SJCRH30 (cell line): Measurements from ENCODE around the gene CEACAM1. TPM values are rescaled to one million over a fixed set of nuclear protein-coding genes. Genes with fewer than 3 reads are reported as not detected.
"Not testable (repeated sequence)": the region's sequence is repeated elsewhere in the genome, so short reads cannot be mapped to it uniquely, and the experiment has no call there.

ENCODE experiments used
- DNase-seq, 2 experiments: peaks; one replicate each; pipeline ENCODE4 v3.0.0-alpha.2; 2015 to 2020
- H3K27ac ChIP-seq: fragments of 250-450 bp; sonication (Bioruptor Pico); 2 replicates; pipeline ENCODE4 v1.5.1; 2020; ENCODE audit warnings: mild to moderate bottlenecking, moderate library complexity
- H3K27me3 ChIP-seq: fragments of 250-450 bp; sonication (Bioruptor Pico); 2 replicates; pipeline ENCODE4 v1.5.1; 2020; ENCODE audit warnings: mild to moderate bottlenecking, moderate library complexity
- H3K36me3 ChIP-seq: fragments of 250-450 bp; sonication (Bioruptor Pico); 2 replicates; pipeline ENCODE4 v1.5.1; 2020; ENCODE audit warnings: mild to moderate bottlenecking, moderate library complexity
- H3K4me1 ChIP-seq: fragments of 250-450 bp; sonication (Bioruptor Pico); 2 replicates; pipeline ENCODE4 v1.5.1; 2020; ENCODE audit warnings: mild to moderate bottlenecking, moderate library complexity
- H3K4me3 ChIP-seq: fragments of 250-450 bp; sonication (Bioruptor Pico); 2 replicates; pipeline ENCODE4 v1.5.1; 2020; ENCODE audit warnings: mild to moderate bottlenecking, moderate library complexity
- H3K9me3 ChIP-seq: fragments of 250-450 bp; sonication (Bioruptor Pico); replicated peaks from 2 replicates; pipeline ENCODE4 v1.5.1; 2020; ENCODE audit warnings: mild to moderate bottlenecking, moderate library complexity
- total RNA-seq: library from RNA; depleted of rRNA; stranded (reverse); fragments of >200 nt; shearing (Covaris generic); gene quantifications from 2 replicates; pipeline ENCODE4 v1.2.3, GENCODE V29; 2014

CEACAM1 gene
- total RNA-seq, 1 experiment from 2014 or later = not detected

DNA sequence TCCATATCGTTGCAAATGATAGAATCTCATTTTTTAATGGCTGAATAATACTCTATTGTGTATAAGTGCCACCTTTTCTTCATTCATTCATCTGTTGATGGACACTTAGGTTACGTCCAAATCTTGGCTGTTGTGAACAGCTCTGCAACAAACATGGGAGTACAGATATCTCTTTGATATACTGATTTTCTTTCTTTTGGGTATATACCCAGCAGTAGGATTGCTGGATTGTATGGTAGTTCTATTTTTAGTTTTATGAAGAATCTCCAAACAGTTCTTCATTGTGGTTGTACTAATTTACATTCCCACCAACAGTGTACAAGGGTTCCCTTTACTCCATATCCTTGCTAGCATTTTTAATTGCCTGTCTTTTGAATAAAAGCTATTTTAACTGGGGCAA lies 7.0 kb upstream of the CEACAM1 start:
- not testable (repeated sequence) for H3K27me3 ChIP-seq, DNase-seq, H3K36me3 ChIP-seq, H3K9me3 ChIP-seq, H3K27ac ChIP-seq, H3K4me1 ChIP-seq, H3K4me3 ChIP-seq

DNA sequence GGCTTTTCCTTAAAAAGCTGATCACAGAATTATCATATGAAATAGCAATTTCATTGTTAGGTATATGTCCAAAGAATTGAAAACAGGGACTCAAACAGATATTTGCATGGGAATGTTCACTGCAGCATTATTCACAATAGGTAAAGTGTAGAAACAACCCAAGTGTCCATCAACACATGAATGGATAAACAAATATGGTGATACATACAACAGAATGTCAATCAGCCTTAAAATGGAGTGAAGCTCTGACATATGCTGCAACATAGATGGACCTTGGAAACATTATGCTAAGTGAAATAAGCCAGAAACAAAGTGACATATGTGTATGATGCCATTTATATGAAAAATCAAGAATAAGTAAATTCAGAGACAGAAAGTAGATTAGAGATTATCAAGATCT lies 6.1 kb upstream of the CEACAM1 start:
- no peak overlapping the region for H3K27ac ChIP-seq

GRCh38 chr19:42532891-42533290 lies 4.6 kb upstream of the CEACAM1 start:
- Histone ChIP-seq H3K27ac (no peak overlapping the region), H3K9me3 (no peaks in the 10 kb centered on the region), H3K4me3 (no peak overlapping the region), H3K27me3 (peaks cover 9% of the 10 kb centered on the region), H3K36me3 (no peaks in the 10 kb centered on the region), H3K4me1 (no peaks in the 10 kb centered on the region)
- DNase-seq = no peak

More for the DNA sequence above, 6.1 kb upstream of the CEACAM1 start:
- H3K36me3 ChIP-seq = no peaks in the 10 kb centered on the region
- H3K27me3 ChIP-seq = peaks cover 9% of the 10 kb centered on the region
- no peak for DNase-seq
- no peak overlapping the region for H3K4me3 ChIP-seq
- H3K9me3 ChIP-seq = no peaks in the 10 kb centered on the region
- no peaks in the 10 kb centered on the region for H3K4me1 ChIP-seq

- no peaks in the 10 kb centered on the region for H3K36me3 ChIP-seq
- no peaks in the 10 kb centered on the region for H3K4me1 ChIP-seq
- DNase-seq = no peak
- no peaks in the 10 kb centered on the region for H3K9me3 ChIP-seq
- peaks cover 9% of the 10 kb centered on the region for H3K27me3 ChIP-seq
- no peak overlapping the region for H3K27ac ChIP-seq
- no peak overlapping the region for H3K4me3 ChIP-seq
Measured at GRCh38 chr19:42531313-42531712, 3.0 kb upstream of the CEACAM1 start.

DNA sequence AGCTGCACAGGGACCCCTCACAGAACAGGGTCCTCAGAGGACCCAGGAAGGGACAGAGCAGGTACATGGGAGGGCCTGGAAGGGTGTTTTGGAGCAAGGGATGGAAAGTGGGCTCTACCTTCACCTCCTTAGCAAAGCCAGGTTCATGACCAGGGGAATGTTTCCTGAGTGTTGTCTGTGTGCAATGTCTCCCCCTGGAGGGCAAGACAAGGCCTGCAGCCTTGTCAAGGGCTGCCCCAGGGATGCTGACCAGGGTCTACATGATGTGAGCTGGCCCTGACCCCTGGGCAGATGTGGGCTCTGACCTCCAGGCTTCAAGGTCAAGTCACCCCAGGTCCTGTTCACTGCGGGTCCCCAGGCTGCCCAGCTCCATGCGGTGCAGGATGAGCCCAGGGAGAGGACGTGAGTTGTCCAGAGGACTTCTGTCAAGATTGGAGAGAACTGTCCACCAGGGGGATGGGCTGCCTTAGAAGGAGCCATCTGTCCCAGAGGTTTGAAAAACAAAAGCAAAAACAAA lies 1.0 kb upstream of the CEACAM1 start:
- peak; percentile 27 to 65 for DNase-seq
- no peak overlapping the region for H3K27ac ChIP-seq

DNA sequence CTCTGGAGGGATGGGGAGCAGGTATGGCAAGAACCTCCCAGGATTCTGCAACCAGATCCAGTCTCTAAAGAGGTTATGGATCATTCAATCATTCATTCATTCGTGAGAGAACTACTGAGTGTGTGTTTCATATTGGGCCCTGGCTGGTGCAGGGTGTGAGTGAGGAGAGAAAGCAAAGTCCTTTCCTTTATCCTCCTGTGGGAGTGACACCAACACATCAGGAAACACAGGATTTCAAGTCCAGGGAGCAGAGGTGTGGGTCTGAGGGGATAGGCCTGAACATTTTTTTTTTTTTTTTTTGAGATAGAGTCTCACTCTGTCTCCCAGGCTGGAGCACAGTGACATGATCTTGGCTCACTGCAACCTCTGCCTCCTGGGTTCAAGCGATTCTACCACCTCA lies 3.3 kb downstream of the CEACAM1 start:
- no peak for DNase-seq
- Histone ChIP-seq H3K4me1 (no peaks in the 10 kb centered on the region), H3K4me3 (no peak overlapping the region), H3K27ac (no peak overlapping the region), H3K9me3 (no peaks in the 10 kb centered on the region), H3K36me3 (no peaks in the 10 kb centered on the region), H3K27me3 (no peaks in the 10 kb centered on the region)

More for the DNA sequence above, 1.0 kb upstream of the CEACAM1 start:
- no peaks in the 10 kb centered on the region for H3K4me1 ChIP-seq
- no peak overlapping the region for H3K4me3 ChIP-seq
- no peaks in the 10 kb centered on the region for H3K36me3 ChIP-seq
- no peaks in the 10 kb centered on the region for H3K9me3 ChIP-seq
- H3K27me3 ChIP-seq = peaks cover 9% of the 10 kb centered on the region

DNA sequence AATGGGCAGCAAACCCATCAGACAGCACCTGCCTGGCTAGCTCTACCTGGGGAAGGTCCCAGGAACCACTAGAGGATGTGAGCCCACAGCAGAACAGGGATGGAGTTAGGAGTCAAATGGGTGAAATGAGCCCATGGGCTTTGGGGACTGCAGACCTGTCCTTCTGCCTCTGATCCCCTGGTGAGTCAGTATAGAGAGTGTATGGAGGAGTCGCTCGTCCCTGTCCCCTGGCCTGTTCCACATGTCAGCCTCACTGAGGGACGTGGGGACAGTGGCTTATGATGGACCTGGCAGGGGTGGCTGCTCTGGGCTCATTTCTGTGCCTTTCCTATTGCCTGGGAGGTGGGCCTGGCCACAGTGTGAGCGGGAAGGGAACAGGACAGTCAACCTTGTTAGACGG lies 4.0 kb downstream of the CEACAM1 start:
- DNase-seq = no peak
- Histone ChIP-seq H3K9me3 (no peaks in the 10 kb centered on the region), H3K4me3 (no peak overlapping the region), H3K27me3 (no peaks in the 10 kb centered on the region), H3K36me3 (no peaks in the 10 kb centered on the region), H3K4me1 (no peaks in the 10 kb centered on the region), H3K27ac (no peak overlapping the region)

- not testable (repeated sequence) for H3K27ac ChIP-seq, H3K9me3 ChIP-seq, H3K36me3 ChIP-seq, H3K4me3 ChIP-seq, H3K4me1 ChIP-seq, DNase-seq, H3K27me3 ChIP-seq
Measured at GRCh38 chr19:42522262-42522661, 6.0 kb downstream of the CEACAM1 start.

GRCh38 chr19:42521346-42522030 lies 6.8 kb downstream of the CEACAM1 start:
- Histone ChIP-seq H3K36me3 (no peaks in the 10 kb centered on the region), H3K27ac (no peak overlapping the region), H3K4me3 (no peak overlapping the region), H3K9me3 (no peaks in the 10 kb centered on the region), H3K4me1 (no peaks in the 10 kb centered on the region), H3K27me3 (peaks cover 7% of the 10 kb centered on the region; the same call in 1 of the 2 replicates)
- DNase-seq = no peak

- Histone ChIP-seq H3K9me3 (no peaks in the 10 kb centered on the region), H3K4me1 (no peaks in the 10 kb centered on the region), H3K4me3 (no peak overlapping the region), H3K36me3 (no peaks in the 10 kb centered on the region), H3K27ac (no peak overlapping the region), H3K27me3 (peaks cover 11% of the 10 kb centered on the region)
- DNase-seq = no peak
Measured at GRCh38 chr19:42519108-42519507, 9.2 kb downstream of the CEACAM1 start.

- H3K9me3 ChIP-seq = no peaks in the 10 kb centered on the region
- peaks cover 14% of the 10 kb centered on the region for H3K27me3 ChIP-seq
- H3K4me1 ChIP-seq = no peaks in the 10 kb centered on the region
- no peak overlapping the region for H3K4me3 ChIP-seq
- no peak for DNase-seq
- no peak overlapping the region for H3K27ac ChIP-seq
- H3K36me3 ChIP-seq = no peaks in the 10 kb centered on the region
Measured at GRCh38 chr19:42516771-42517170, 11.5 kb downstream of the CEACAM1 start.

DNA sequence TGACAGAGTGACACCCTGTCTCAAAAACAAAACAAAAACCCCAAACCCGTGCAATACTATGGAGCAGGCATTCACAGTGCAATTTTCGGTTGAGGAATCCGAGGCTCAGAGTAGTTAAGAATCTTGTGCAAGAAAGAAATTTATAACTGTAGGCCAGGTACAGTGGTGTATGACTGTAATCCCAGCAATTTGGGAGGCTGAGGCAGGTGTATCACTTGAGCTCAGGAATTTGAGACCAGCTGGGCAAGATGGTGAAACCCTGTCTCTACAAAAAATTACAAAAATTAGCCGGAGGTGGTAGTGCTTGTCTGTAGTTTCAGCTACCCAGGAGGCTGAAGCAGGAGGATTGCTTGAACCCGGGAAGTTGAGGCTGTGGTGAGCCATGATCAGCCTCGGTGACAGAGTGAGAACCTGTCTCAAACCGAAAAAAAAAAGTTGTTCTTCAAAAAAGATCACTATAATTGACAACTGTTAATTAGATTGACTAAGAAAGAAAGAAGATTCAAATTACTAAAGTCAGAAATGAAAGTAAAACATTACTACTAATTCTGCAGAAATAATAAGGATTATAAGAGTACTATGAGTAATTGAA lies 12.9 kb downstream of the CEACAM1 start:
- no peak overlapping the region for H3K27ac ChIP-seq
- no peak for DNase-seq
- H3K27me3 ChIP-seq = peaks cover 14% of the 10 kb centered on the region
- H3K36me3 ChIP-seq = no peaks in the 10 kb centered on the region
- no peaks in the 10 kb centered on the region for H3K4me1 ChIP-seq
- no peak overlapping the region for H3K4me3 ChIP-seq
- H3K9me3 ChIP-seq = no peaks in the 10 kb centered on the region

DNA sequence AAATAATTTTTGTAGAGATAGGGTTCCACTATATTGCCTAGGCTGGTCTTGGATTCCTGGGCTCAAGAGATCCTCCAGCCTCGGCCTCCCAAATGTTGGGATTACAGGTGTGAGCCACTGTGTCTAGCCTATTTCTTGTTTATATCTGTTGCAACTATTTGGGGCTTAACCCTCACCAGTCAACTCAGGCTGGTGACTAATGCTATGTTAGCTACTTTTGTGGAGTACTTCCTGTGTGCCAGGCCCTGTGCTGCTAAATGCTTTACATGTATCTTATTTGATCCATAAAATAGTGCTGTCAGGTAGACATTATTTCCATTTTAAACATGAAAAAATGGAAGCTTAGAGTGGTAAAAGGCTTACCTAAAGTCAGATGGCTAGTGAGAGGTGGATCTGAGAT lies 13.8 kb downstream of the CEACAM1 start:
- Histone ChIP-seq H3K9me3 (no peaks in the 10 kb centered on the region), H3K4me3 (no peak overlapping the region), H3K27ac (no peak overlapping the region), H3K36me3 (no peaks in the 10 kb centered on the region), H3K4me1 (no peaks in the 10 kb centered on the region), H3K27me3 (peaks cover 14% of the 10 kb centered on the region)
- DNase-seq = no peak

- no peak overlapping the region for H3K4me3 ChIP-seq
- H3K9me3 ChIP-seq = no peaks in the 10 kb centered on the region
- no peak for DNase-seq
- no peaks in the 10 kb centered on the region for H3K4me1 ChIP-seq
- H3K27ac ChIP-seq = no peak overlapping the region
- H3K36me3 ChIP-seq = no peaks in the 10 kb centered on the region
- peaks cover 14% of the 10 kb centered on the region for H3K27me3 ChIP-seq
Measured at GRCh38 chr19:42512743-42513304, 15.5 kb downstream of the CEACAM1 start.

GRCh38 chr19:42512130-42512636 lies 16.1 kb downstream of the CEACAM1 start:
- peaks cover 8% of the 10 kb centered on the region for H3K27me3 ChIP-seq
- no peaks in the 10 kb centered on the region for H3K9me3 ChIP-seq
- H3K27ac ChIP-seq = no peak overlapping the region
- H3K4me3 ChIP-seq = no peak overlapping the region
- H3K4me1 ChIP-seq = no peaks in the 10 kb centered on the region
- H3K36me3 ChIP-seq = no peaks in the 10 kb centered on the region
- no peak for DNase-seq
